ENCODE results near the gene SULF2. TPM values are rescaled to one million over a fixed set of nuclear protein-coding genes. Genes with fewer than 3 reads are reported as not detected.

Gene SULF2
- total RNA-seq, 1 experiment from 2014 or later: not detected

GRCh38 chr20:47744803-47745202, 40.5 kb downstream of the SULF2 start:
- no peak overlapping the region for H3K27ac ChIP-seq (ENCODE audit: low read length)
- no peak overlapping the region for H3K9ac ChIP-seq (ENCODE audit: low read length)
- no peak overlapping the region for H3K4me2 ChIP-seq (ENCODE audit: low read depth, low read length, poor library complexity, severe bottlenecking)
- no peaks in the 10 kb centered on the region for H3K79me2 ChIP-seq (ENCODE audit: low read length)
- H2AFZ ChIP-seq (ENCODE audit: low read length): no peak overlapping the region
- no peaks in the 10 kb centered on the region for H3K9me2 ChIP-seq (replicated peaks; ENCODE audit: insufficient read depth, low read length)
- no peaks in the 10 kb centered on the region for H3K9me3 ChIP-seq (ENCODE audit: low read length)
- peaks cover 7% of the 10 kb centered on the region for H3K4me1 ChIP-seq (ENCODE audit: low read length)
- H4K20me1 ChIP-seq (ENCODE audit: insufficient read depth, low read depth, low read length): no peaks in the 10 kb centered on the region
- DNase-seq: no peak
- no peaks in the 10 kb centered on the region for H3K36me3 ChIP-seq (ENCODE audit: insufficient read depth, low read length)
- no peak overlapping the region for H3K4me3 ChIP-seq (ENCODE audit: low read length)
- no peaks in the 10 kb centered on the region for H3K27me3 ChIP-seq (ENCODE audit: low read length)

DNA sequence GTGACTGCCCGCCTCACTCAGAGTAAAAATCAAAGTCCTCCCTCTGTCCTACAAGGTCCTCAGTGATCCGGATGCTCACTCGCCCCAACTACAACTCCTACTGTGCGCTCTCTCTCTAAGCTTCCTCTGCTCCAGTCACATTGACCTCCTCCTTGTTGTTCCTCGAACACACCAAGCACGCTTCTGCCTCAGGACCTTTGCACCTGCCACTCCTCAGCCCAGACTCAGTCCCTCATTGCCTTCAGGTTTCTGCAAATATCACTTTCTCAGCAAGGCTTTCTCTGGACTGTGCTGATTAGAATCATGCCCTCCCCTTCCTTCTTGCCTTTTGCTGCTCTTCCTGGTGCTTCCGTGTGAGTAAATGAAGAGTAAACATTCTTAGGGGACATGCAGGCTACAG, 41.6 kb downstream of the SULF2 start:
- Histone ChIP-seq H3K9me2 (replicated peaks; ENCODE audit: insufficient read depth, low read length) (no peaks in the 10 kb centered on the region), H3K79me2 (ENCODE audit: low read length) (no peaks in the 10 kb centered on the region), H3K27ac (ENCODE audit: low read length) (no peak overlapping the region), H3K4me1 (ENCODE audit: low read length) (peaks cover 3% of the 10 kb centered on the region), H3K9ac (ENCODE audit: low read length) (no peak overlapping the region), H3K9me3 (ENCODE audit: low read length) (no peaks in the 10 kb centered on the region), H4K20me1 (ENCODE audit: insufficient read depth, low read depth, low read length) (no peaks in the 10 kb centered on the region), H2AFZ (ENCODE audit: low read length) (no peak overlapping the region), H3K4me2 (ENCODE audit: low read depth, low read length, poor library complexity, severe bottlenecking) (no peak overlapping the region), H3K4me3 (ENCODE audit: low read length) (no peak overlapping the region), H3K36me3 (ENCODE audit: insufficient read depth, low read length) (no peaks in the 10 kb centered on the region), H3K27me3 (ENCODE audit: low read length) (no peaks in the 10 kb centered on the region)
- no peak for DNase-seq

DNA sequence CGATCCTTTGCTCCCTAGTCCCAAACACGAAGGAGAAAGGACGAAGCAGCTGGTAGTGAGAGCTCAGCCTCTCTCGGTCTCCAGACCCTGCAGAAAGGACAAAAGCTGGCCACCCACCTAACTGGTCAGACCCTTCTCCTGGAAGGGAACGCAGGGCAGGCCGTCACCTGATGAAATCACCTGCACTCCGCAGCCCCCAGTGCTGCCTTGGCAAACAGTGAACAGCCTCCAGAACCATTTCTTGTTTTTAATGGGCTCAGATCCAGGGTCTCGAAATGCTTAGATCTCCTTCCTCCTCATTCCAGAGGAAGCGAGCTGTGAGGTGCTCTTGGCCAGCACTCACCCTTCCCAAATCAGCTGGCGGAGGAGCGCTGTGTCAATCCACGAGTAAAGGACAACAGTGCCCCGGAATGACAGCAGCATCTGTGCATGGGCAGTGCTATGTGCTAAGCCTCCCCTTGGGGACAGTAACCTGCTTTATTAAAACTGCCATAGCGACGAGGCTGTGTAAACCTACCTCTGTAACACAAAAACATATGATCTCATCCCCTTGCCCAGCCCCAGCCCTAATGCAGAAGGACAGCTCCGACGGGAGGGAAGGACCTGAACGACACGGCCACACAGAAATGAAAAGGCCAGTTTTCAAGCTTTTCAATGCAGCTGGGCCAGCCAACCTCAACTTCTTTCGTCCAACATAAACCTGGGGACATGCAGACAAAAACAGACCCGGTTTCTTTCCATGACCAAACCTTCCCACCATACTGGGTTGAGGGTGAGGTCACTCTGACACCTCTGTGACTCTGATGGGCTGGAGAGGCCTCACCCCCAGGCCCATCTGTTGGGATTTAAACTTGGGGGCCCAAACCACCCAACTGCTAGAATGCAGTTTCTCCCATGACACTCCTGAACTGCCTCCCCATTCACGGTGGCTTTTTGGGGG, 43.3 kb downstream of the SULF2 start:
- Histone ChIP-seq H3K9me3 (ENCODE audit: low read length) (no peaks in the 10 kb centered on the region), H3K36me3 (ENCODE audit: insufficient read depth, low read length) (no peaks in the 10 kb centered on the region), H3K79me2 (ENCODE audit: low read length) (no peaks in the 10 kb centered on the region), H3K4me3 (ENCODE audit: low read length) (no peak overlapping the region), H3K27ac (ENCODE audit: low read length) (no peak overlapping the region), H3K9ac (ENCODE audit: low read length) (no peak overlapping the region), H4K20me1 (ENCODE audit: insufficient read depth, low read depth, low read length) (no peaks in the 10 kb centered on the region), H2AFZ (ENCODE audit: low read length) (no peak overlapping the region), H3K9me2 (replicated peaks; ENCODE audit: insufficient read depth, low read length) (no peaks in the 10 kb centered on the region), H3K27me3 (ENCODE audit: low read length) (no peaks in the 10 kb centered on the region), H3K4me1 (ENCODE audit: low read length) (no peaks in the 10 kb centered on the region), H3K4me2 (ENCODE audit: low read depth, low read length, poor library complexity, severe bottlenecking) (no peak overlapping the region)
- no peak for DNase-seq

GRCh38 chr20:47740862-47741184, 44.5 kb downstream of the SULF2 start:
- H3K9me2 ChIP-seq (replicated peaks; ENCODE audit: insufficient read depth, low read length): no peaks in the 10 kb centered on the region
- H3K36me3 ChIP-seq (ENCODE audit: insufficient read depth, low read length): no peaks in the 10 kb centered on the region
- no peaks in the 10 kb centered on the region for H3K27me3 ChIP-seq (ENCODE audit: low read length)
- no peak overlapping the region for H3K4me2 ChIP-seq (ENCODE audit: low read depth, low read length, poor library complexity, severe bottlenecking)
- no peaks in the 10 kb centered on the region for H4K20me1 ChIP-seq (ENCODE audit: insufficient read depth, low read depth, low read length)
- no peaks in the 10 kb centered on the region for H3K79me2 ChIP-seq (ENCODE audit: low read length)
- H2AFZ ChIP-seq (ENCODE audit: low read length): no peak overlapping the region
- DNase-seq: no peak
- no peak overlapping the region for H3K9ac ChIP-seq (ENCODE audit: low read length)
- no peaks in the 10 kb centered on the region for H3K4me1 ChIP-seq (ENCODE audit: low read length)
- no peaks in the 10 kb centered on the region for H3K9me3 ChIP-seq (ENCODE audit: low read length)
- no peak overlapping the region for H3K27ac ChIP-seq (ENCODE audit: low read length)
- no peak overlapping the region for H3K4me3 ChIP-seq (ENCODE audit: low read length)

DNA sequence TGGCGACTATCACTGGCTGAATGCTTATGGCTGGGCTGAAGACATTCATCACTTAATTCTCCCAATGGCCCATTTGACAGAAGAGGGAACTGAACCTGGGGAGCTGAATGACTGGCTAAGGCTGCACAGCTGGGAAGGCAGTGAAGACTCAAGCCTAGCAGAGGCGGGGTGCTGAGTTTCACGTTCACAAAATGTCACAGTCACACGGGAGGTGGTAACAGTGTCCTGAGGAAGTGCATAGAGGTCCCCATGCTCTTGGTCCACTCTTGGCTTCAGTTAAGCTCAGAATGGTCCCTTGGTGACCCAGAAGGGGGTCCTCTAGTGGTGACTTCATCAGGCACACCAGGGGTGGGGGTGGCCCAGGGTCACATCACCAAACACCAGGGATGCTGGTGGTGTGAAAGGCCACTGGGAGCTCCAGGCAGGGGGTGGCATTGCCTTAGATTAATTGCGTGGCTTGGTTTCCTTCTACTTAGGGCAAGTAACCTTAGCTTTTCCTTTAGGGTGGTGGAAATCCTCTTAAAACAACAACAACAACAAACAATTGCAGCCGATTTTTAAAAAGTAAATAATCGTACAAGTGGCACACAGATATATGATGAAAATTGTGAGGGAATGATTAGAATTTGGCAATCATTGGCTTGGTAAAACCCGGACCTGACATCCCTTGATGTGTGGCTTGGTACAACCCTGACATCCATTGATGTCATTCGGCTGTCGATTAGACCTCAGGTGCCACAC, 45.0 kb downstream of the SULF2 start:
- no peaks in the 10 kb centered on the region for H3K79me2 ChIP-seq (ENCODE audit: low read length)
- no peaks in the 10 kb centered on the region for H3K27me3 ChIP-seq (ENCODE audit: low read length)
- no peaks in the 10 kb centered on the region for H3K9me3 ChIP-seq (ENCODE audit: low read length)
- no peaks in the 10 kb centered on the region for H3K9me2 ChIP-seq (replicated peaks; ENCODE audit: insufficient read depth, low read length)
- no peak overlapping the region for H3K4me2 ChIP-seq (ENCODE audit: low read depth, low read length, poor library complexity, severe bottlenecking)
- H4K20me1 ChIP-seq (ENCODE audit: insufficient read depth, low read depth, low read length): no peaks in the 10 kb centered on the region
- H3K36me3 ChIP-seq (ENCODE audit: insufficient read depth, low read length): no peaks in the 10 kb centered on the region
- H3K4me1 ChIP-seq (ENCODE audit: low read length): no peaks in the 10 kb centered on the region
- H3K4me3 ChIP-seq (ENCODE audit: low read length): no peak overlapping the region
- no peak overlapping the region for H3K27ac ChIP-seq (ENCODE audit: low read length)
- H3K9ac ChIP-seq (ENCODE audit: low read length): no peak overlapping the region
- no peak for DNase-seq
- H2AFZ ChIP-seq (ENCODE audit: low read length): no peak overlapping the region

DNA sequence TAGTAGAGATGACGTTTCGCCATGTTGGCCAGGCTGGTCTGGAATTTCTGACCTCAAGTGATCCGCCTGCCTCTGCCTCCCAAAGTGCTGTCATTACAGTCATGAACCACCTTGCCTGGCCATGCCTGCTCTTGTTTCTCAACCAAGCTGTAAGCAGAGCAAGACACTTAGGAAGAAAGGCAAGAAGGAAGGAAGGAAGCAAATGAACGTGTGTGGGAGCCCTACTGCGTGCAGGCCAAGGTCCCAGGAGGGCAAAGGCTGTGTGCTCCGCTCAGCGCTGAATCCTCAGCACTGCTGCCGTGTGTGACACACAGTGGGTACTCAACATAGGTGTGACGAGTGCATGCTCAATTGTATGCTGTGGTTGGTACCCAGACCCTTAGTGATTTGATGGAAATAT, 47.4 kb downstream of the SULF2 start:
- Histone ChIP-seq H3K9ac (ENCODE audit: low read length) (no peak overlapping the region), H3K9me3 (ENCODE audit: low read length) (no peaks in the 10 kb centered on the region), H3K4me1 (ENCODE audit: low read length) (no peaks in the 10 kb centered on the region), H3K36me3 (ENCODE audit: insufficient read depth, low read length) (no peaks in the 10 kb centered on the region), H3K4me3 (ENCODE audit: low read length) (no peak overlapping the region), H3K9me2 (replicated peaks; ENCODE audit: insufficient read depth, low read length) (no peaks in the 10 kb centered on the region), H2AFZ (ENCODE audit: low read length) (no peak overlapping the region), H4K20me1 (ENCODE audit: insufficient read depth, low read depth, low read length) (no peaks in the 10 kb centered on the region), H3K27ac (ENCODE audit: low read length) (no peak overlapping the region), H3K79me2 (ENCODE audit: low read length) (no peaks in the 10 kb centered on the region), H3K4me2 (ENCODE audit: low read depth, low read length, poor library complexity, severe bottlenecking) (no peak overlapping the region), H3K27me3 (ENCODE audit: low read length) (no peaks in the 10 kb centered on the region)
- DNase-seq: no peak

GRCh38 chr20:47736570-47737152, 48.6 kb downstream of the SULF2 start:
- H3K4me2 ChIP-seq (ENCODE audit: low read depth, low read length, poor library complexity, severe bottlenecking): no peak overlapping the region
- H4K20me1 ChIP-seq (ENCODE audit: insufficient read depth, low read depth, low read length): no peaks in the 10 kb centered on the region
- no peak overlapping the region for H3K27ac ChIP-seq (ENCODE audit: low read length)
- no peaks in the 10 kb centered on the region for H3K36me3 ChIP-seq (ENCODE audit: insufficient read depth, low read length)
- no peaks in the 10 kb centered on the region for H3K4me1 ChIP-seq (ENCODE audit: low read length)
- no peaks in the 10 kb centered on the region for H3K79me2 ChIP-seq (ENCODE audit: low read length)
- H3K9ac ChIP-seq (ENCODE audit: low read length): no peak overlapping the region
- H3K27me3 ChIP-seq (ENCODE audit: low read length): no peaks in the 10 kb centered on the region
- H3K9me2 ChIP-seq (replicated peaks; ENCODE audit: insufficient read depth, low read length): no peaks in the 10 kb centered on the region
- no peak for DNase-seq
- H3K4me3 ChIP-seq (ENCODE audit: low read length): no peak overlapping the region
- H3K9me3 ChIP-seq (ENCODE audit: low read length): no peaks in the 10 kb centered on the region
- no peak overlapping the region for H2AFZ ChIP-seq (ENCODE audit: low read length)

All from Karpas-422 (cell line).